ENCODE data around the gene TMEM120B.
"Not testable (repeated sequence)": the region's sequence is repeated elsewhere in the genome, so short reads cannot be mapped to it uniquely, and the experiment has no call there.

Gene TMEM120B

GRCh38 chr12:121748571-121749265 lies 36.2 kb downstream of the TMEM120B start:
- DNase-seq: no peak

- no peak for DNase-seq
Measured at GRCh38 chr12:121749267-121749666, 36.7 kb downstream of the TMEM120B start.

DNA sequence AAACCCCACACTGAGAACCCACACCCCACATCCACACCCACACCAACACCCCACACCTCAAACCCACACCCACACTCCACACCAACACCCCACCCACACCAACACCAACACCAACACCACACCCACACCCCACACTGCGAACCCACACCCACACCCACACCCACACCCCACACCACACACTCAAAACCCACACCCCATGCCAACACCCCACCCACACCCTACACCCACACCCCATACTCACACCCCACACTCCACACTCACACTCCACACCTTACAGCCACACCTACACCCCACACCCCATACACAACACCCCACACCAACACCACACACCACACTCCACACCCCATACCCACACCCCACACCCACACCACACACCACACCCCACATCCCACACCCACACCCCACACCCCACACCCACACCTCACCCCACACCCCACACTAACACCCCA lies 38.0 kb downstream of the TMEM120B start:
- DNase-seq: no peak

DNA sequence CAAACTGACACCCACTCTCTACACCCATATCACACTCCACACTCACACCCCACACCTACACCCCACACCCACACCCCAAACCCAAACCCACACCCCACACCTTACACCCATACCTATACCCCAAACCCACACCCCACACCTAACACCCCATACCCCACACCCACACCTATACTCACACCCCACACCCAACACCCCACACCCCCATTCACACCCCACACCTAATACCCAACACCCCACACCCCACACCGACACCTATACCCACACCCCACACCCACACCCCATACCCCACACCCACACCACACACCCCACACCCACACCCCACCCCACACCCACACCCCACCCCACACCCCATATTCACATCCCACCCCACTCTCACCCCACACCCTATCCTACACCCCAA lies 38.5 kb downstream of the TMEM120B start:
- DNase-seq: no peak

- DNase-seq: no peak
Measured at GRCh38 chr12:121751749-121752351, 39.3 kb downstream of the TMEM120B start.

DNA sequence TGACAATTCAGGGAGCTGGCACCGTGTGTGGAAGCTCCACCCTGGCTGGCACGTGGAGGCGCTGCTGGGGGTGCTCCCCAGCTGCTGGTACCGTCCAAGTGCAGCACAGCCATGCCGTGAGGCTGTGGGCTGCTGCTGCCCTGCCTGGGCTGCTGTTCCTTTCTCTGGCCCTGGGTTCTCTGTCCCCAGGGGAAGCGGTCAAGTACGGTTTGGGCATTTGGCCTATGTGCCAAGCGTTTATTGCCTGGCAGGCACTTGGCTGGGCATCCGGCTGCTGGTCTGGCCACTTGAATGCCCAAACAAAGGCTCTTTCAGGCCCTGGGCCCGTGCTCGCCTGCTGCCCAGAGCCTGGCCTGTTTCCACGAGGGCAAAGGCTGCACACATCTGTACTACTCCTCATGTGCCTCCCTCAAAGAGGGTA lies 41.3 kb downstream of the TMEM120B start:
- DNase-seq: no peak

GRCh38 chr12:121754836-121755235 lies 42.3 kb downstream of the TMEM120B start:
- DNase-seq: no peak

GRCh38 chr12:121755591-121755990 lies 43.0 kb downstream of the TMEM120B start:
- DNase-seq: no peak

GRCh38 chr12:121758536-121758935 lies 46.0 kb downstream of the TMEM120B start:
- not testable (repeated sequence) for DNase-seq

- no peak for DNase-seq
Measured at GRCh38 chr12:121762269-121762668, 49.7 kb downstream of the TMEM120B start.

DNA sequence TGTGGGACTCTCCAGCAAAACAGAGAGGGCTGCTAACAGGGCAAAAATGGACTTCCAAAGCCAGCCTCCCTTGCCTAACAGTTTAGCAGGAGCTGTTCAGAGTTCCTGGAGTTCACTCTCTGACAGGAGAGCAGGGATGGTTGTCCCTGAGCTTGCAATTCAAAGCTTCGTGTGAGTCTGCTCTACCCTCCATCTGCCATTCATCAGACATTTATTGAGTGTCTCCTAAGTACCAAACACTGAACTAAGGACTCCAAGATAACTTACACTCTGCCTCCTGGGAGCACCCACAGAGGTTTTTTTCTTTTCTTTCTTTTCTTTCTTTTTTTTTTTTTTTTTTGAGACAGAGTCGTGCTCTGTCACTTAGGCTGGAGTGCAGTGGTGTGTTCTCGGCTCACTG lies 52.3 kb downstream of the TMEM120B start:
- no peak for DNase-seq

- no peak for DNase-seq
Measured at GRCh38 chr12:121765573-121765972, 53.0 kb downstream of the TMEM120B start.

- DNase-seq: no peak
Measured at GRCh38 chr12:121766290-121767039, 53.9 kb downstream of the TMEM120B start.

- DNase-seq: no peak
Measured at GRCh38 chr12:121767525-121768016, 55.0 kb downstream of the TMEM120B start.

DNA sequence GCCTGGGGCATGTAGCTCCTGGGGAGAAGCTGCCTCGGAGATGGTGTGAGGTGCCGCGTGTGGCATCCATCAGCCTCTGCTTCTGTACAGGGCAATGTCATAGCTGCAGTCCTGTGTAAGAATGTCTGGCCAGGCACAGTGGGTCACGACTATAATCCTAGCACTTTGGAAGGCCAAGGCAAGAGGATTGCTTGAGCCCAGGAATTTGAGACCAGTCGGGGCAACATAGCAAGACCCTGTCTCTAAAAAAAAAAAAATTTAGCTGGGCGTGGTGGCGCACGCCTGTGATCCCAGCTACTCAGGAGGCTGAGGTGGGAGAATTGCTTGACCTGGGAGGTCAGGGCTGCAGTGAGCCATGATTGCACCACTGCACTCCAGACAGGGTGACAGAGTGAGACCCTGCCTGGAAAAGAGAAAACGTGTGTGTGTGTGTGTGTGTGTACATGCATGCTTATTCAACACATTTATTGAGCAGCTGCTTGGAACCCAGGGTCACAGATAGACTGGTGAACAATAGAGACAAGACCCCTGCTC lies 56.8 kb downstream of the TMEM120B start:
- DNase-seq: no peak

- no peak for DNase-seq
Measured at GRCh38 chr12:121769831-121770301, 57.3 kb downstream of the TMEM120B start.

GRCh38 chr12:121770388-121770787 lies 57.8 kb downstream of the TMEM120B start:
- no peak for DNase-seq

GRCh38 chr12:121770813-121771625 lies 58.5 kb downstream of the TMEM120B start:
- no peak for DNase-seq

- DNase-seq: peak; percentile 47 to 67 (median 63)
Measured at GRCh38 chr12:121773011-121773777, 60.6 kb downstream of the TMEM120B start.

DNA sequence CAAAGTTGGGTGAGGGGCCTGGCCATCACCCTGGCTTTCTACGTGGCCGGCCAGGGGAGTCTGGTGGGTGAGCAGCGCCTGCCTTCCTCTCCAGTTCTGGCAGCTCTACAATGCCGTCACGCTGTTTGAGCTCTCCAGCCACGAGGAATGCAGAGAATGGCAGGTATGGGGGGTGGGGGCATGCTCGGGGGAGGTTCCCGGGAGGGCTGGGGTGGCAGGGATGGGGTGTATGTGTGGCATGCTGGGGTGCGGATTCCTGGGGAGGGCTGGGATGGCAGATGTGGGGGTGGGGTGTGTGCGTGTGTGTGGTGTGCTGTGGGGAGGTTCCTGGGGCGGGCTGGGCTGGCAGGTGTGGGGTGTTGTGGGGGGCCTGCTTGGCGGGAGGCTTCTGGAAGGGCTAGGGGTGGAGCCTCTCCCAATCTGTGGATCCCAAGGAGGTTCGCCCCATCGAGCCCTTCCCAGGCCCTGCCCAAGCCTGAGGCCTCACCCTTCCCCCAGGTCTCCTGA lies 62.5 kb downstream of the TMEM120B start:
- DNase-seq: no peak

GRCh38 chr12:121775501-121775900 lies 62.9 kb downstream of the TMEM120B start:
- DNase-seq: no peak

Data from activated CD4-positive, CD25-positive, alpha-beta regulatory T cell (primary cell).